Testis (tissue), 3 donors: ENCODE data around the gene KIF2C. TPM values are rescaled to one million over a fixed set of nuclear protein-coding genes. Genes with fewer than 3 reads are reported as not detected.

ENCODE experiments used
- DNase-seq: peaks from one replicate; pipeline ENCODE4 v3.0.0-alpha.2; 2019
- H3K27ac ChIP-seq, 2 donors: fragments of 200-600 bp; sonication (generic); one replicate each; pipeline ENCODE4 v1.5.1; 2019
- H3K27me3 ChIP-seq: fragments of 200-600 bp; sonication (generic); one replicate; pipeline ENCODE4 v1.5.1; 2019
- H3K36me3 ChIP-seq: fragments of 200-600 bp; sonication (generic); one replicate; pipeline ENCODE4 v1.5.1; 2017; ENCODE audit warnings: low read depth; ENCODE audit errors: missing control alignments
- H3K4me1 ChIP-seq: fragments of 200-600 bp; sonication (generic); one replicate; pipeline ENCODE4 v1.5.1; 2019
- H3K4me3 ChIP-seq, 2 donors: fragments of 200-600 bp; sonication (generic); one replicate each; pipeline ENCODE4 v1.5.1; 2017 to 2019
- H3K9me3 ChIP-seq: fragments of 200-600 bp; sonication (generic); one replicate; pipeline ENCODE4 v1.5.1; 2017
- POLR2A ChIP-seq: fragments of 450-650 bp; IDR thresholded peaks from one replicate; pipeline ENCODE4 v1.6.1; 2017; ENCODE audit warnings: antibody characterized with exemption, mild to moderate bottlenecking, moderate library complexity
- WGBS, 2 donors: methylation state at CpG; one replicate each; pipeline ENCODE4 v1.1.5; 2018; 5-methylcytosine and 5-hydroxymethylcytosine counted together
- intact Hi-C: fragments of 100-400 bp; cut with DNase I; formaldehyde crosslinking; loops from one replicate; pipeline ENCODE4 v1.15.1; 2023; ENCODE audit warnings: low total_unique reads
- polyA plus RNA-seq: library from polyadenylated mRNA; stranded (reverse); fragments of 350-450 nt; fragmentation: Illumina TruSeq; extraction: RNeasy Lipid Tissue Mini Kit (QIAGEN cat#74804); gene quantifications from one replicate; pipeline ENCODE4 v1.2.3, GENCODE V29; 2014; ENCODE audit warnings: low read depth, low replicate concordance; ENCODE audit not compliant: insufficient read depth
- total RNA-seq, 2 donors: library from RNA; depleted of rRNA; stranded (reverse); fragments of >200 nt; gene quantifications; one replicate each; pipeline ENCODE4 v1.2.3, GENCODE V29; 2016
- TF ChIP-seq, protein P1 (sequence below), 3 experiments: fragments of 450-650 bp in 2 of 3; fragments of 200-600 bp in 1 of 3; sonication (generic) in 1 of 3; IDR thresholded peaks; one replicate each; pipeline ENCODE4 v1.5.1; 2016 to 2019; ENCODE audit warnings: antibody characterized with exemption in 3 of 3, mild to moderate bottlenecking in 2 of 3, moderate library complexity in 1 of 3

KIF2C gene
- total and polyA plus RNA-seq, 3 donors from 2014 or later = 53.5 to 167 (median 130) TPM

DNA sequence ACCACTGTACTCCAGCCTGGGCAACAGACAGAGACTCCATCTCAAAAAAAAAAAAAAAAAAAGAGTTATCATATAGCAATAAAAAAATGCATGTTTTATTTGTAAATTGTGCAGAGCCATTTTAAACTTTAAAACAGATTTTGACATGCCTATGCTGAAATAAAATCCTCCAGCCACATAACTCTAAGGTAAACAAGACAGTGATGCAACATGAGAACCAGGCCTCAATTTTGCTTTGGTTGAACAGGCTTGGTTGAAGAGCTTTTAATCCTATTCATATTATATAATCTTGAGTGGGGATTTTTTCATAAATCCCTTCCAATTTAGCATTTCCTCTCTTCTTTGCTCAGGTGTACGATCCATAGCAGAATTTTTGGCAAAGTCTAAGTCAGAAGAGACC, 39.1 kb upstream of the KIF2C start:
- Histone ChIP-seq H3K9me3 (no peaks in the 10 kb centered on the region), H3K36me3 (no peaks in the 10 kb centered on the region), H3K4me3 (no peak overlapping the region), H3K27ac (no peak overlapping the region), H3K27me3 (no peaks in the 10 kb centered on the region), H3K4me1 (no peaks in the 10 kb centered on the region)
- TF ChIP-seq POLR2A = no peak
- TF ChIP-seq, protein P1, sequence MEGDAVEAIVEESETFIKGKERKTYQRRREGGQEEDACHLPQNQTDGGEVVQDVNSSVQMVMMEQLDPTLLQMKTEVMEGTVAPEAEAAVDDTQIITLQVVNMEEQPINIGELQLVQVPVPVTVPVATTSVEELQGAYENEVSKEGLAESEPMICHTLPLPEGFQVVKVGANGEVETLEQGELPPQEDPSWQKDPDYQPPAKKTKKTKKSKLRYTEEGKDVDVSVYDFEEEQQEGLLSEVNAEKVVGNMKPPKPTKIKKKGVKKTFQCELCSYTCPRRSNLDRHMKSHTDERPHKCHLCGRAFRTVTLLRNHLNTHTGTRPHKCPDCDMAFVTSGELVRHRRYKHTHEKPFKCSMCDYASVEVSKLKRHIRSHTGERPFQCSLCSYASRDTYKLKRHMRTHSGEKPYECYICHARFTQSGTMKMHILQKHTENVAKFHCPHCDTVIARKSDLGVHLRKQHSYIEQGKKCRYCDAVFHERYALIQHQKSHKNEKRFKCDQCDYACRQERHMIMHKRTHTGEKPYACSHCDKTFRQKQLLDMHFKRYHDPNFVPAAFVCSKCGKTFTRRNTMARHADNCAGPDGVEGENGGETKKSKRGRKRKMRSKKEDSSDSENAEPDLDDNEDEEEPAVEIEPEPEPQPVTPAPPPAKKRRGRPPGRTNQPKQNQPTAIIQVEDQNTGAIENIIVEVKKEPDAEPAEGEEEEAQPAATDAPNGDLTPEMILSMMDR (IDR thresholded peaks at IDR 0.05) = no peak
- 93 to 94% methylated on average over 1 of the region's 1 CpG for WGBS, 2 donors
- intact Hi-C loops = no loop called here
- DNase-seq = no peak

DNA sequence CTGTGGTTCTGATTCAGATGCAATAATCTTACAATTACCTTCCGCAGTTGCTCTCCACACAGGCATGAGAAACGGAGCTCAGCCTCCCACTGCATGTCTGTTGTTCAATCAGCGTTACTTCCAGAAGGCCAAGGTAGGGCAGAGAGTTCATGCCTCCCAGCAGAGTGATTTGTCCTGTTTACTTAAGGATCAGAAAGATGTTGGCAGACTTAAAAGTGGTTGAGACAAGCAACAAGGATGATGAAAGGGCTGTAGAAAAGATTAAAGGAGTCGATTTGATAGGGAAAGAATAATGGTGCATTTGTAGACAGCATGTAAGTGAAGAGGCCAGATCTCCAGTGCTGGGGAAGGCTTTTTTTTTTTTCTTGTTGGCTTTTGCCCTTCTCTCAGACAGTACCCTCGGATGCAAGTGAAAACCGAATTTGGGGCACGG, 38.5 kb upstream of the KIF2C start:
- intact Hi-C loops = no loop called here
- no peaks in the 10 kb centered on the region for H3K4me1 ChIP-seq
- TF ChIP-seq, protein P1 (IDR thresholded peaks at IDR 0.05) = no peak
- TF ChIP-seq POLR2A = no peak
- WGBS, 2 donors = 76 to 78% methylated on average over 7 of the region's 7 CpGs
- H3K27ac ChIP-seq = no peak overlapping the region
- no peaks in the 10 kb centered on the region for H3K9me3 ChIP-seq
- H3K4me3 ChIP-seq = no peak overlapping the region
- H3K27me3 ChIP-seq = no peaks in the 10 kb centered on the region
- DNase-seq = no peak
- H3K36me3 ChIP-seq = no peaks in the 10 kb centered on the region

DNA sequence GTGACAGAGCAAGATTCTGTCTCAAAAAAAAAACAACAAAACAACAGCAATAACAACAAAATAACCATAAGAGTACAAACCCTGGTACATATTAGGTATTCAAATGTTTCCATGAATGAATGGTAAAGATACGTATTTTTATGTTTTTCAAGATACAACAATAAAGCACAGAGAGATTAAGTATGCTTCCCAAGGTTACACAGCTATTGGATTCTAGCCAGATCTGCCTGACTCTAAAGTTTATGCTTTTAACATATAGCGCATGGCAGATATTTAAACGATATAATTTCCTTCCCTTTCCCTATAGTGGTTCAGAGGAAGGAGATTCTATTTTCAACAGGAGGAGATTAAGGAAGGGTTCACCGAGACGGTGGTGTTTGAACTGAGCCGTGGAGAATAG, 34.2 kb upstream of the KIF2C start:
- no peak overlapping the region for H3K27ac ChIP-seq
- 78 to 79% methylated on average over 6 of the region's 6 CpGs for WGBS, 2 donors
- no peaks in the 10 kb centered on the region for H3K36me3 ChIP-seq
- TF ChIP-seq, protein P1 (IDR thresholded peaks at IDR 0.05) = no peak
- TF ChIP-seq POLR2A = no peak
- no peaks in the 10 kb centered on the region for H3K4me1 ChIP-seq
- H3K4me3 ChIP-seq = no peak overlapping the region
- no peak for DNase-seq
- intact Hi-C loops = no loop called here
- H3K9me3 ChIP-seq = no peaks in the 10 kb centered on the region
- no peaks in the 10 kb centered on the region for H3K27me3 ChIP-seq

DNA sequence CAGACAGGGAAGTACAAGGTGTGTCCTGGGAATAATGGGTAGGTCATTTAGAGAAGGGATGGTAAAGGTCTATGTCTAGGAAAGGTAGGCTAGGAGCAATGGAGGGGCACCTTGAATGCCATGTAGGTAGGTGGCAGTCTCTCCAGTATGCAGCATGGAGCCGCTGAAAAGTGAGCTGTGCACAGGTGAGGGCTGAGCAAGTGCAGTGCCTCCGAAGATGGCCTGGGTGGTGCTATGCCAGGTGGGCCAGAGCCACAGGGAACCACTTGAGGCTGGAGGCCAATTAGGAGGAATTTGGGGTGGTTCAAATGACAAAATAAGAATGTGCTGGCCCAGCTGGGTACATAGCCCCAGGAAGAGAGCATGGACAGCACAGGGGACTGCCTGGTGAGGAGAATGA, 33.7 kb upstream of the KIF2C start:
- no peaks in the 10 kb centered on the region for H3K4me1 ChIP-seq
- H3K27ac ChIP-seq = no peak overlapping the region
- no peak overlapping the region for H3K4me3 ChIP-seq
- TF ChIP-seq POLR2A = no peak
- TF ChIP-seq, protein P1 (IDR thresholded peaks at IDR 0.05) = no peak
- H3K27me3 ChIP-seq = no peaks in the 10 kb centered on the region
- H3K36me3 ChIP-seq = no peaks in the 10 kb centered on the region
- WGBS, 2 donors = 68 to 92% methylated on average over 2 of the region's 2 CpGs
- intact Hi-C loops = no loop called here
- DNase-seq = no peak
- no peaks in the 10 kb centered on the region for H3K9me3 ChIP-seq

DNA sequence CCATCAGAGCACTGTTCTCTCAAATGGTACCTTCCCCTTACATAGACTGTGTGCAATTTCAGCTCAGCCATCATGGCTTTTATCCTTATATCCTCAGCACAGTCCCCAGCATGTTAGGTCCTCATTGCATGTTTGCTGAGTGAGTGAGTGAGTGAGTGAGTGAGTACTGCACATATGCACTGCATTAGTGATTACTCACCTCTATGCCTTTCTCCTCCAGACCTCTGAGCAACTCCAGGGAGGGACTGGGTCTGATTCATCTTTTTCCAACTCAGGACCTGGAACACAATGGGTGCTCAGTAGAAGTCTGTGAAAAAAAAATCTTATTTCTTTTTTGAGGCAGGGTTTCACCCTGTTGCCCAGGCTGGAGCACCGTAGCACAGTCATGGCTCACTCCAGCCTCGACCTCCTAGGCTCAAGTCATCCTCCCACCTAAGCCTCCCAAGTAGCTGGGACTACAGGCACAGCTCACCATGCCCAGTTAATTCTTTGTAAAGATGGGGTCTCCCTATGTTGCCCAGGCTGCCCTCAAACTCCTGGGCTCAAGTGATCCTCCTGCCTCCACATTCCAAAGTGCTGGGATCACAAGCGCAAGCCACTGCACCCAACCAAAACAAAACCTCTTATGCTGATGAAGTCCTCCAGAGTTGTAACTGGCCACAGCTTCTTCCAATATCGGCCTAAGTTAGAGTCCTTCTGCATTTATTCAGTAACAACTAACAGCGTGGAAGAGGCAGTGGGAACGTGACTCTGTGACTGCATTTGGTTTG, 32.3 kb upstream of the KIF2C start:
- intact Hi-C loops = no loop called here
- 88 to 91% methylated on average over 6 of the region's 6 CpGs for WGBS, 2 donors
- Histone ChIP-seq H3K4me3 (no peak overlapping the region), H3K9me3 (no peaks in the 10 kb centered on the region), H3K4me1 (no peaks in the 10 kb centered on the region), H3K27me3 (no peaks in the 10 kb centered on the region), H3K27ac (no peak overlapping the region), H3K36me3 (no peaks in the 10 kb centered on the region)
- no peak for DNase-seq
- TF ChIP-seq, protein P1 (IDR thresholded peaks at IDR 0.05) = no peak
- TF ChIP-seq POLR2A = no peak
